Stimulated activated CD4-positive, alpha-beta T cell treated with anti-CD3 and anti-CD28 coated beads, Interleukin-12 subunit alpha, Interleukin-12 subunit beta, amount 100 ng/mL, for 48 hours (primary cell): ENCODE measurements around the gene DCAF10.
A peak's percentile ranks its signal among the peaks of the same experiment; 100 is the strongest.
"Not testable (repeated sequence)": the region's sequence is repeated elsewhere in the genome, so short reads cannot be mapped to it uniquely, and the experiment has no call there.

Experiments used
- DNase-seq, 3 donors: peaks; one replicate each; pipeline ENCODE4 v3.0.0-alpha.2; 2020; ENCODE audit warnings: low read depth in 2 of 3, low spot score in 1 of 3

The DCAF10 gene

GRCh38 chr9:37906312-37907239, 106.0 kb downstream of the DCAF10 start:
- no peak for DNase-seq

DNA sequence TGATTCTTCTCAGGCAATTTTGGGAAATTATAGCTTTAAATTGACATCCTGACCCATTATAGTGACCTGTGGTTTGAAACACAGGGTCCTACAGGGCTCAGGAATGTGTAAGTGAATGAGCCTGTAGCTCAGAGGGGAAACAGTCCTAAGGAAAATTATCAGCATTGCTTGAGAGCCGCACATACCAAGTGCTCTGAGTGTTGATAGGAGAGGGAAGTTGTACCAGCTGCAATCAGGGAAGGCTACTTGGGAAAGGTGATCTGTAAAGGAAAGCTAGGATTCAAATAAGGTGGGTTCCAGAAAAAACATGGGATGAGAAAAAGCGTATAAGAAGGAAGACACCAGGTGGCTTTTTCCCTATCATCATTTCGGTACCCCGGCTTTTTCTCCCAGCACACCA, 107.7 kb downstream of the DCAF10 start:
- no peak for DNase-seq

DNA sequence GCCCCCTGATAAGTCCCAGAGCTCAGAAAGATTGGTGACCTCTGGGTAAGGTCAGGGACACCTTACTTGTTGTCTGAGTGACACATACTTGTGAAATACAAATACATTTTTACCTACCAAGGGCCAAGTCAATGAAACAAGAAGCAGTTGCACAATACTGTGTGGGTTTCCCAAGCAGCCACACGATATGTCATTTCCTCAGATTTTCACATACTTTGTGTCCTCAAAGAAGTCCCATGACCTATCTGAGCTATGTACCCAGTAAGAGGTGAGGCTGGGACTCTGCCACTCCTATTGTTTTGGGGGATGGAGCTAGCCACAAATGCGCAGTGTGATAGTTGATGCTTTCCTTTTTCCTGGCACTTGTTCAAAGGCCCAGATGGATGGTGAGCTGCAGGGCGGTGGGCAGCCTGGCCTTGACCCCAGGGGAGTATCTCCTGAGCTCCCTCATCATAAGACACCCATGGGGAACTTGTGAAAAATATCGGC, 108.1 kb downstream of the DCAF10 start:
- no peak for DNase-seq

DNA sequence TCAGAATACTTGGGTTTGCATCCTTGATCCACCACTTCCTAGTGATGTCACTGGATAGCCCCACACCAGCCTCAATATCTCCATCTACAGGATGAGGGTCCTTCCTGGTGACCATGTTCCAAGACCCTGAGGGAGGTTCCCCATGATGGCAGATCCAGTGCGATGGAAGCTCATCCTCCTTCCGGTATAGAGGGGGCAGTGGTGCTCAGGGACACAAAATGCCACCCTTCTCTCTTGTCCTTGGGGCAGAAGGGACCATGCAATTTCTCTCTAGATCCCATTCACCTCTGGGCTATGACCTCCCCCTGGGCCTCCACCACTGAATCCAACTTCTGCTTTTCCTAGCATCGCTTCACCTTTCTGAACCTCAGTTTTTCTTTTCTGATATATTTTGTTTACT, 108.7 kb downstream of the DCAF10 start:
- DNase-seq = no peak

GRCh38 chr9:37909836-37910235, 109.2 kb downstream of the DCAF10 start:
- not testable (repeated sequence) for DNase-seq

- DNase-seq = no peak
Measured at GRCh38 chr9:37910271-37910670, 109.7 kb downstream of the DCAF10 start.

DNA sequence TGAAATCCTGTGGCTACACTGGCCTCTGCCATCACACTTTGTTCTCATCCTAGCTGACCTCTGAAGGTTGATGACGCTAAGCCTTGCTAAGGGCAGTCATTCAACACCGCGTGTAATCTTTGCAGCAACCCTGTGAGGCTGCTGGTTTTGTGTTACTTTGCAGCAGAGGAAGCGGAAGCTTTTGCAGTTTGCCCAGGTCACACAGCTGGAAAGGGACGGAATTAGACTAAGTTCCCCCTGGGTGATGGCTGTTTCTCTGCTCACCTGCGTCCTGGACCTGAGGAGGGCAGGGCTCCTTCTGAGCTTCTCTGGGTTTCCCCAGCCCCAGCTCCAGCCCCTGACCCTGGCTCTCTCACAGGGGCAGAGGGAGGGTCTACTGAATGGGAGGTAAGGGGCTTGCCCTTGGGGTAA, 110.7 kb downstream of the DCAF10 start:
- DNase-seq = no peak

GRCh38 chr9:37913480-37914153, 113.0 kb downstream of the DCAF10 start:
- peak; percentile 65 to 93 (median 69) for DNase-seq

- no peak for DNase-seq
Measured at GRCh38 chr9:37914154-37914551, 113.6 kb downstream of the DCAF10 start.

DNA sequence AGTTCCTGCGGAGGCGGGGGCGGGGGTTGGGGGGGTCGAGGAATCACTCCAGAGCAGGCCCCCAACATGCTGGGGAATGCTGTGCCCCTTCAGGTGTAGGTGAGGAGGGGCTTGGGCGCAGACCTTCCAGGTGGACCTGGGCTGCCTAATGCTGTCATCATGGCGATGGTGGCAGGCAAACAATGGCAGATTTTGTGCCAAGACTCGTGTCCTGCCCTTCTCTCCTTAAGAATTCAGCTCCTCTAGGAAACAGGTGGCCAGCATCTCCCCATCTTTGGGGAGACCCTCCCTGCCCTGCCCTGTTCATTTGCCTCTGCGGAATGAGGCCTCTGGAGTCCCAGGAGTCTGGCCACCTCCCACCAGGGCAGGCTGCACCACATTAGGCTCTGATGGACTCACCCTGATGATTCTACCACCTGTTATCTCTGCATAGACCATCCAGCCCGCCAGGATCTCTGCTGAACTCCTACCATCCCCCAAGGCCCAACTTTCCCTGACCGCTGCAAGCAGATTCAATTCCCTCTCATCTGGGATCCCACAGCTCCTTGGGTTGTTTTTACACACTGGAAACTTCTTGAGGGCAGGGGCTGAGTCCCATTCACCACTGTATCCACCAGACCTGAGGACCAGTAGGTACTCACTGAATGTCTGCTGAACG, 114.2 kb downstream of the DCAF10 start:
- DNase-seq = no peak

DNA sequence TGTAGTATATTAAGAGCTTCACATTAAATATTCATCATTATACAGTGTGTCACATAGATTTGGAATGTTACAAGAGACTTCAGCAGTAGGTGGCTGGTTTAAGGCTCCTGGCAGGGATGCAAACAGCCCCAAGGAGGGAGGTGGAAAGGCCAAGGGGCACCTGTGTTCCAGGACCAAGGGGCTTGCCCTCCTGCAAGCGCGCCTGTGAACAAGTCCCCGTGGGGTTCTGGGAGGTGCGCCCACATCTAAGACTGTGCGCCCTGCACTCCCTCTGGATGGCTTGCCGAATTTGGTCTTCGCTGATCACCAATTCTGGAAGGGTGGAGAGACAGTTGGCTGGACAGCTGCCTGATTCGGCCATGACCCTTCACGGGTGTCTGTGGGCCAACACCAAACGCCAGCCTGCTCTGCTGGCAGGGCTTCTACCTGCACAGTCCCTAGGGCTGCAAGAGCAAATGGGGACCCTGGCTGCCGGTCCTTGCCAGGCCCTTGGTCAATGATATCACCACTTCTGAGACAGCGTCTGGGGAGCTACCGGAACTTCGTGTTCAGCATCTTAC, 115.4 kb downstream of the DCAF10 start:
- no peak for DNase-seq

DNA sequence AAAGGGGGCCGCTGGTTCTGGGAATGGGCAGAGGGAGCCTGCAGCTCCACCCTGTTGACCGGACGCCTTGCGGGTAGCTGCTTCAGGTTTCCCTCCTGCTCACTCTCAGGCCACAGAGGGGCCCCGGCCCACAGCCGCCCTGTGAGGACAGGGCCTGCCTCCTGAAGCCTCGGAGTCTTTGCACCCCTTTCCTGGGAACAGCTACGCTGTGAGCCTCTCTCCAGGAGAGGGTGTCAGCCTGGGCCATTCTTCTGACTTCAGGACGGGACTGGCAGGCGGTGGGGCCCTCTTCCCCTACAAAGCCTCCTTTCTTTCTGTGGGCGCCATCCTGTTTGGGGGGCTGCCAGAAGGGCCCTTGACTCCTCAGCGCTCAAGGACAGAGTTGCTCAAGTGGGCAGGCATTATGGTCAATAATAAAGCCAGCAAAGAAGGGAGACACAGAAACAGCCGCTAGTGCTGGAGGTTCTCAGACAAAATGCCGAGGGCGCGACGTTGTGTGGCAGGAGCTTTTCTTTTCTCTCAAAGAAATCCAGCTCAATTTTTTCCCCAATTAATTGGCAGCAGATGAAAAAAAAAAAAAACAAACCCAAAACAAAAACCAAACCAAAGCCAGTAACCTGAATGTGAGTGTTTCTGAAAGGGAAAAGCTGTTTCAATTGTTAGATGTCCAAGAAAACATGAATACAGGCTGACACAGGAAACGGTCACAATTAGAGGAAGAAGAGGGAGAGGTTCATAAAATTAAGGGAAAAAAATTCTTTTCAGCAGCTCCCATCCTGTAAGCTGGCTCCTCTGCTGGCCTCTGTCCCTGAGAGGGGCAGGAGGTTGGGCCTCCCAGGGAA, 116.1 kb downstream of the DCAF10 start:
- no peak for DNase-seq
